Type B pancreatic cell (in vitro differentiated cells): Measurements from ENCODE around the gene GRM2. TPM values are rescaled to one million over a fixed set of nuclear protein-coding genes. Genes with fewer than 3 reads are reported as not detected.

Source experiments
- DNase-seq: peaks from one replicate; pipeline ENCODE4 v3.0.0; 2021; ENCODE audit warnings: mixed read lengths; ENCODE audit not compliant: unreplicated experiment; ENCODE audit errors: extremely low spot score
- H3K27ac Mint-ChIP-seq: 2 replicates; pipeline ENCODE4 v1.8.0; 2021; ENCODE audit warnings: mild to moderate bottlenecking, mixed read lengths
- H3K27me3 Mint-ChIP-seq: 2 replicates; pipeline ENCODE4 v1.8.0; 2021; ENCODE audit warnings: mixed read lengths
- H3K36me3 Mint-ChIP-seq: 2 replicates; pipeline ENCODE4 v1.8.0; 2021; ENCODE audit warnings: mixed read lengths
- H3K4me1 Mint-ChIP-seq: one replicate; pipeline ENCODE4 v1.8.0; 2021; ENCODE audit warnings: mixed read lengths; ENCODE audit not compliant: unreplicated experiment
- H3K4me3 Mint-ChIP-seq: 2 replicates; pipeline ENCODE4 v1.8.0; 2021; ENCODE audit warnings: mild to moderate bottlenecking, mixed read lengths
- H3K9me3 Mint-ChIP-seq: 2 replicates; pipeline ENCODE4 v1.8.0; 2021; ENCODE audit warnings: mixed read lengths
- long read RNA-seq: library from polyadenylated mRNA; unstranded; transcript quantifications from one replicate; pipeline ENCODE4 v2.0.0, GENCODE V29; 2020
- total RNA-seq: library from RNA; stranded (reverse); gene quantifications from 2 replicates; pipeline ENCODE4 v1.2.1, GENCODE V29; 2021; ENCODE audit warnings: low replicate concordance
- TF ChIP-seq, protein P1 (sequence below): fragments of 200-600 bp; sonication (generic); conservative IDR thresholded peaks from 2 replicates; pipeline ENCODE4 v1.5.0; 2021; ENCODE audit warnings: antibody characterized with exemption, mild to moderate bottlenecking

Gene GRM2
- total RNA-seq = 0.29 and 0.58 TPM in 2 replicates
- long read RNA-seq = 0 reads

DNA sequence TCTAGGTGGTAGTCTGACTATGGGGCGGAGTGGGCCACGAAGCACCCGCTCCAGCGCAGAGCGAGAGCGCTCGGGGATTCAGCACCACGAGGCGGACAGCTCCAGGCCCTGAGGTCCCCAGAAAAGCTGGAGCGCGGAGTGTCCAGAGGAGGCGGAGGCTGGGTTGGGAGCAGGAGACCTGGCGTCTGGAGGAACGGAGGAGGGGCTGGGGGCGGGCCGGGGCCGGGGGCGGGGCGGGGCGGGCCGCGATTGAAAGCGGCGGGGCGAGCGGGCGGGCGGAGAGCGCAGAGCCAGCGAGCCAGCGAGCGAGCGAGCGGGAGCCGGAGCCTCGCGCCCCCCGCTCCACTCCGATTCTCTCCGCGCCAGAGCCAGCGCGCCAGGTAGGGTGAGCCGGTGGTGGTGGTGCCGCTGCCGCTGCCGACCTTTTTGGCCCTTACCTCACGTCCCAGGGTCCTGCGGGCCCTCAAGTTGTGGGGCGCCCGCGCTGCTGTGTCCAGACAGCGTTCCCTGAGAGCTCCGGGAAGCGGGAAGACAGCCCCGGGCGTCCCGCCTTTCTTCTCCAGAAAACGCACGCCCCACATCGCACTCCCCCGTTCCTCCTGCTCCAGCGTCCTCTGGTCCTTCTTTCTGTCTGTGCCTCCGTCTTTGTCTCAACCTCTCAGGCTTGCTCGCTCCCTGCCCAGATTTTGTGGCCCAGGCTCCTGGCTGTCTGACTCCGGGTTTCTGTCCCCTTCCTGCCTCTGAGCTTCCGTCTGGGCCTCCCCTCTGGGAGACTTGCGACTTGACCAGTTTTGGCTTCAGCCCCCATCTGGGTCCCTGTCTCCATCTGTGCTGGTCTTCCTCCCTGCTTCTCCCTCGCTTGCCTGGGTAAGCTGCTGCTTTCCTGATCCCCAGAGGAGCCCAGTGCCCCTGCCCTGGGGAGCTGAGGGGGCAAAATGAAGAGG is at the start of gene GRM2:
Gene GRM2 (plus strand): TSS at position 281 of the 944 bp plus-strand sequence. CDS start 1,916 bp downstream, outside the sequence.
- Mint-ChIP-seq H3K27ac (no peak within 1 kb of the TSS), H3K36me3 (no peaks in the 10 kb centered on the region), H3K27me3 (peaks cover 28% of the 10 kb centered on the region), H3K4me1 (no peaks in the 10 kb centered on the region), H3K9me3 (no peaks in the 10 kb centered on the region), H3K4me3 (peak within 1 kb of the TSS; percentile 84)
- DNase-seq = peak; percentile 88
- TF ChIP-seq, protein P1, sequence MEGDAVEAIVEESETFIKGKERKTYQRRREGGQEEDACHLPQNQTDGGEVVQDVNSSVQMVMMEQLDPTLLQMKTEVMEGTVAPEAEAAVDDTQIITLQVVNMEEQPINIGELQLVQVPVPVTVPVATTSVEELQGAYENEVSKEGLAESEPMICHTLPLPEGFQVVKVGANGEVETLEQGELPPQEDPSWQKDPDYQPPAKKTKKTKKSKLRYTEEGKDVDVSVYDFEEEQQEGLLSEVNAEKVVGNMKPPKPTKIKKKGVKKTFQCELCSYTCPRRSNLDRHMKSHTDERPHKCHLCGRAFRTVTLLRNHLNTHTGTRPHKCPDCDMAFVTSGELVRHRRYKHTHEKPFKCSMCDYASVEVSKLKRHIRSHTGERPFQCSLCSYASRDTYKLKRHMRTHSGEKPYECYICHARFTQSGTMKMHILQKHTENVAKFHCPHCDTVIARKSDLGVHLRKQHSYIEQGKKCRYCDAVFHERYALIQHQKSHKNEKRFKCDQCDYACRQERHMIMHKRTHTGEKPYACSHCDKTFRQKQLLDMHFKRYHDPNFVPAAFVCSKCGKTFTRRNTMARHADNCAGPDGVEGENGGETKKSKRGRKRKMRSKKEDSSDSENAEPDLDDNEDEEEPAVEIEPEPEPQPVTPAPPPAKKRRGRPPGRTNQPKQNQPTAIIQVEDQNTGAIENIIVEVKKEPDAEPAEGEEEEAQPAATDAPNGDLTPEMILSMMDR = no peak

DNA sequence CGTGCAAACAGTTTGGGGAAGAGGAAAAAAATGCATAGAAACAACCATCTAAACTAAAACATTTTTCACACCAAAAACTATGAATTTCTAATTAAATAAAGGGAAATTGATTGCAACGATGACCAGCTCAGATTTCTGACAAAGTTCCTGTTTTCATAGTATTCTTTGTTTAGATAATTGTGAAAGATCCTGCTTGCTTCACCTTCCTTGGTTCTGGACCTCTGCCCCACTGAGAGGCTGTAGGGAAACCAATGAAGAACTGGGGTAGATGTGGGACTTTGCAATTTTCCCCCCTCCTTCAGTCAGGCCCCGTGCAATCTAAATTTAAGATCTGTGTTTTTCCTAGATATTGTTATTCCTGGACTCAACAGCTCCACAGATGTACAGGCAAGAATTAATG is 49.6 kb upstream of the GRM2 start:
- Mint-ChIP-seq H3K27ac (no peak overlapping the region), H3K36me3 (peaks cover 36% of the 10 kb centered on the region), H3K27me3 (no peaks in the 10 kb centered on the region), H3K9me3 (peaks cover 1% of the 10 kb centered on the region), H3K4me3 (no peak overlapping the region), H3K4me1 (no peaks in the 10 kb centered on the region)
- no peak for DNase-seq
- TF ChIP-seq, protein P1 = no peak

DNA sequence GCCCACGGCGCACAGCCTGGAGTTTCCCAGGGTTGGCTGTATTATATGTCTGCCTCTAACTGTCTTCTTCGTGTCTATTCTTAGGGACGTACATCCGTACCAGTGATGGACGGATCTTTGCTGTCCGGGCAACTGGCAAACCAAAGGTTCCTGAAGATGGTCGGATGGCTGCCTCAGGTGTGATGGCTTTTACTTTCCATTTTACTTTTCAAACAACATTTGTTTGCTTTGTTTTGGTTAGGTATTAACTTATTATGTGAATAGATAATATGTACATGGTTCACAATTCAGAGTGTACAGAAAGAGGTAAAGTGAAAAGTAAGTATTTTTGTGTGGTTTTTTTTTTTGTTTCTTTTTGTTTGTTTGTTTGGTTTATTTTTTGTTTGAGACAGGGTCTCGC is 46.9 kb upstream of the GRM2 start:
- no peaks in the 10 kb centered on the region for H3K27me3 Mint-ChIP-seq
- H3K9me3 Mint-ChIP-seq = no peaks in the 10 kb centered on the region
- H3K27ac Mint-ChIP-seq = no peak overlapping the region
- H3K36me3 Mint-ChIP-seq = peaks cover 39% of the 10 kb centered on the region
- no peaks in the 10 kb centered on the region for H3K4me1 Mint-ChIP-seq
- H3K4me3 Mint-ChIP-seq = no peak overlapping the region
- TF ChIP-seq, protein P1 = no peak
- DNase-seq = no peak

DNA sequence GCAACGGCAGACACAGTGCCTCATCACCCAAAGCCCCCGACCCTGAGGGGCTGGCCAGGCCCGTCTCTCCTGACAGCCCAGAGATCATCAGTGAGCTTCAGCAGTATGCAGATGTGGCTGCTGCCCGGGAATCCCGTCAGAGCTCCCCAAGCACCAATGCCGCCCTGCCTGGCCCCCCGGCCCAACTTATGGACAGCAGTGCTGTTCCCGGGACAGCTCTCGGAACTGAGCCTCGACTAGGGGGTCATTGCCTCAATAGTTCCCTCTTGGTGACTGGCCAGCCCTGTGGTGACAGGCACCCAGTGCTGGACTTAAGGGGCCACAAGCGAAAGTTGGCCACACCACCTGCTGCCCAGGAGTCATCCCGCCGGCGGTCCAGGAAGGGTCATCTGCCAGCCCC is 44.4 kb upstream of the GRM2 start:
- no peaks in the 10 kb centered on the region for H3K9me3 Mint-ChIP-seq
- H3K27me3 Mint-ChIP-seq = no peaks in the 10 kb centered on the region
- no peak for DNase-seq
- TF ChIP-seq, protein P1 = no peak
- peaks cover 4% of the 10 kb centered on the region for H3K4me1 Mint-ChIP-seq
- H3K36me3 Mint-ChIP-seq = peaks cover 28% of the 10 kb centered on the region
- no peak overlapping the region for H3K4me3 Mint-ChIP-seq
- H3K27ac Mint-ChIP-seq = no peak overlapping the region

DNA sequence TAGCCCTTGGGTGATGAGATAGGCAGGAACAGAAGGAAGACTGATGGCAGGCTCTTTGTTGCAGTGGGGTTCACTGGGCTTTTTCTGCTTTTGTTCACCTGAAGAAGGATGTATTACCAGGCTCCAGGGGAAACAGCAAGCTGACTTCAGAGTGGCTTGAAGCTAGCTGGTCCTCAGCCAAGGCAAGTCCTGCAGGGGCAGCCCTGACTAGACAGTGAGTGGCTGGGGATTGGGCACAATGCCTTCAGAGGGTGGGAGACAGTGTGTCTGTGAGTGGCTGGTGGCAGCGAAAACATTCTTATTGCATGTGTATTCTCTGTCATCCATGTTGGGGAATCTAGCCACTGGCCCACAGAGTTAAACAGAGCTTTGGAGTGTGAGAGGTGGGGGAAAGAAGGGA is 38.1 kb upstream of the GRM2 start:
- H3K27me3 Mint-ChIP-seq = no peaks in the 10 kb centered on the region
- H3K9me3 Mint-ChIP-seq = no peaks in the 10 kb centered on the region
- TF ChIP-seq, protein P1 = no peak
- DNase-seq = no peak
- peaks cover under 1% of the 10 kb centered on the region for H3K36me3 Mint-ChIP-seq
- peak overlapping the region; percentile 92 for H3K27ac Mint-ChIP-seq
- peak overlapping the region; percentile 88 for H3K4me3 Mint-ChIP-seq
- H3K4me1 Mint-ChIP-seq = peaks cover 33% of the 10 kb centered on the region
